ENCODE measurements around the gene OVAAL. TPM values are rescaled to one million over a fixed set of nuclear protein-coding genes. Genes with fewer than 3 reads are reported as not detected.

The OVAAL gene
- total and polyA plus RNA-seq, 2 of the 4 experiments (the other 2 are of a cell fraction) = not detected

DNA sequence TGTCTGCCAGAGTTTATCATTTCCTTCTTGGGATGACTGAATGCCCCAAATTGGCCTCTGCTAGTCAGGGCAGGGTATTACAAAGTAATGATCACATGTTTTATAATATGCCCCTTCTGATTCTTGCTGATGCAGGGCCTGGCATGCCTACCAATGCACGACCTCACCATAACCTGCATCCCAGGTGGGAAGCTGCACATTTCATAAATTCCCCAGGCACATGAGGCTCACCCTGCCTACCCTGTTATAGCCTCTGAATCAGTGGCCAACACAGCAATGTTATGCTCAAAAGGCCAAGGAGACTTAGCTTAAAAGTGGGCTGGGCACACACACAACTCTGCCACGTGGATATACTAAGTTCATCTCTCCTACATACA, 45.1 kb downstream of the OVAAL start:
- H3K36me3 ChIP-seq (ENCODE audit: control insufficient read depth, insufficient read depth, low read length) = no peaks in the 10 kb centered on the region
- H3K18ac ChIP-seq (ENCODE audit: low read depth, low read length) = no peak overlapping the region
- dilution Hi-C loops (cut with HindIII; ENCODE audit: low sequenced_read_pairs, unreplicated experiment) = no loop called here
- no peak overlapping the region for H3K4me2 ChIP-seq (ENCODE audit: low read depth, low read length)
- H3K56ac ChIP-seq (ENCODE audit: extremely low read depth, insufficient read depth, low read length) = no peak overlapping the region
- H2AK5ac ChIP-seq (ENCODE audit: low read depth, low read length) = no peak overlapping the region
- no peak overlapping the region for H4K91ac ChIP-seq (ENCODE audit: insufficient read depth, low read depth, low read length)
- no peak overlapping the region for H3K23ac ChIP-seq (ENCODE audit: low read depth, low read length)
- no peak overlapping the region for H2BK15ac ChIP-seq (ENCODE audit: low read depth, low read length)
- ATAC-seq (ENCODE audit: low read depth) (no peak), DNase-seq (no peak)
- POLR2A ChIA-PET (ENCODE audit: unreplicated experiment) = no interaction called here
- H3K9me1 ChIP-seq (ENCODE audit: insufficient read depth, low read length) = no peaks in the 10 kb centered on the region
- H4K5ac ChIP-seq (ENCODE audit: low read depth, low read length) = no peak overlapping the region
- H3K27ac ChIP-seq (ENCODE audit: insufficient read depth, low read length) = no peak overlapping the region
- H3K79me1 ChIP-seq (ENCODE audit: low read depth in 1 of 2, low read length in 2 of 2) = no peaks in the 10 kb centered on the region
- H3K9me3 ChIP-seq (ENCODE audit: control insufficient read depth, insufficient read depth, low read length) = no peaks in the 10 kb centered on the region
- H2BK120ac ChIP-seq (ENCODE audit: low read depth, low read length) = no peak overlapping the region
- in situ Hi-C loops (cut with MboI; ENCODE audit: low sequenced_read_pairs) = no loop called here
- no peak overlapping the region for H2AK9ac ChIP-seq (replicated peaks; ENCODE audit: low read depth, low read length, poor library complexity)
- no TSS peak for BruUV-seq (replicated peaks)
- no peak overlapping the region for H4K8ac ChIP-seq (ENCODE audit: low read depth in 2 of 2, low read length in 2 of 2)
- H3K4me3 ChIP-seq (ENCODE audit: insufficient read depth, low read depth, low read length) = no peak overlapping the region
- no peak overlapping the region for H2BK5ac ChIP-seq (ENCODE audit: low read depth, low read length, poor library complexity, severe bottlenecking)
- H2AFZ ChIP-seq (replicated peaks; ENCODE audit: low read length, poor library complexity) = no peak overlapping the region
- 67% methylated on average over 1 of the region's 2 CpGs; no CpG with 5 or more reads in 1 of the 2 experiments for WGBS, 2 experiments (ENCODE audit: extremely low coverage in 2 of 2, insufficient read length in 1 of 2)
- TF ChIP-seq, protein P1, sequence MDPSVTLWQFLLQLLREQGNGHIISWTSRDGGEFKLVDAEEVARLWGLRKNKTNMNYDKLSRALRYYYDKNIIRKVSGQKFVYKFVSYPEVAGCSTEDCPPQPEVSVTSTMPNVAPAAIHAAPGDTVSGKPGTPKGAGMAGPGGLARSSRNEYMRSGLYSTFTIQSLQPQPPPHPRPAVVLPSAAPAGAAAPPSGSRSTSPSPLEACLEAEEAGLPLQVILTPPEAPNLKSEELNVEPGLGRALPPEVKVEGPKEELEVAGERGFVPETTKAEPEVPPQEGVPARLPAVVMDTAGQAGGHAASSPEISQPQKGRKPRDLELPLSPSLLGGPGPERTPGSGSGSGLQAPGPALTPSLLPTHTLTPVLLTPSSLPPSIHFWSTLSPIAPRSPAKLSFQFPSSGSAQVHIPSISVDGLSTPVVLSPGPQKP (IDR thresholded peaks at IDR 0.05; ENCODE audit: borderline replicate concordance, low read depth, low read length) = no peak
- no peak for TF ChIP-seq CEBPB (IDR thresholded peaks at IDR 0.05; ENCODE audit: low read depth, low read length)
- no peak for TF ChIP-seq POLR2A (IDR thresholded peaks at IDR 0.05; ENCODE audit: low read depth, low read length)
- TF ChIP-seq MXI1 (IDR thresholded peaks at IDR 0.05; ENCODE audit: borderline replicate concordance, low read depth, low read length) = no peak
- TF ChIP-seq, protein P2, sequence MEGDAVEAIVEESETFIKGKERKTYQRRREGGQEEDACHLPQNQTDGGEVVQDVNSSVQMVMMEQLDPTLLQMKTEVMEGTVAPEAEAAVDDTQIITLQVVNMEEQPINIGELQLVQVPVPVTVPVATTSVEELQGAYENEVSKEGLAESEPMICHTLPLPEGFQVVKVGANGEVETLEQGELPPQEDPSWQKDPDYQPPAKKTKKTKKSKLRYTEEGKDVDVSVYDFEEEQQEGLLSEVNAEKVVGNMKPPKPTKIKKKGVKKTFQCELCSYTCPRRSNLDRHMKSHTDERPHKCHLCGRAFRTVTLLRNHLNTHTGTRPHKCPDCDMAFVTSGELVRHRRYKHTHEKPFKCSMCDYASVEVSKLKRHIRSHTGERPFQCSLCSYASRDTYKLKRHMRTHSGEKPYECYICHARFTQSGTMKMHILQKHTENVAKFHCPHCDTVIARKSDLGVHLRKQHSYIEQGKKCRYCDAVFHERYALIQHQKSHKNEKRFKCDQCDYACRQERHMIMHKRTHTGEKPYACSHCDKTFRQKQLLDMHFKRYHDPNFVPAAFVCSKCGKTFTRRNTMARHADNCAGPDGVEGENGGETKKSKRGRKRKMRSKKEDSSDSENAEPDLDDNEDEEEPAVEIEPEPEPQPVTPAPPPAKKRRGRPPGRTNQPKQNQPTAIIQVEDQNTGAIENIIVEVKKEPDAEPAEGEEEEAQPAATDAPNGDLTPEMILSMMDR (conservative IDR thresholded peaks at IDR 0.05; ENCODE audit: low read depth, low read length) = no peak
- TF ChIP-seq CHD1 (IDR thresholded peaks at IDR 0.05; ENCODE audit: low read depth, low read length) = no peak
- TF ChIP-seq FOS (IDR thresholded peaks at IDR 0.05; ENCODE audit: low read depth, low read length) = no peak
- CTCF ChIA-PET = no interaction called here
- H3K4ac ChIP-seq (ENCODE audit: low read depth, low read length) = no peak overlapping the region
- H3K14ac ChIP-seq (replicated peaks; ENCODE audit: low read depth, low read length) = no peak overlapping the region
- H3K4me1 ChIP-seq (ENCODE audit: control insufficient read depth, insufficient read depth, low read length) = no peaks in the 10 kb centered on the region
- no peak overlapping the region for H3K9ac ChIP-seq (ENCODE audit: low read depth, low read length)
- no peak overlapping the region for H2BK20ac ChIP-seq (ENCODE audit: low read depth, low read length)
- intact Hi-C loops (cut with micrococcal nuclease) = no loop called here
- no peaks in the 10 kb centered on the region for H3K27me3 ChIP-seq (ENCODE audit: control insufficient read depth, insufficient read depth, low read length)
- H4K20me1 ChIP-seq (ENCODE audit: insufficient read depth, low read length) = no peaks in the 10 kb centered on the region

All from IMR-90 (cell line).